EL (cell line): ENCODE data around the gene ZIC2.

ENCODE experiments used
- DNase-seq: peaks from one replicate; pipeline ENCODE4 v3.0.0-alpha.2; 2016

ZIC2 gene

GRCh38 chr13:99960663-99961311 is 20.8 kb upstream of the ZIC2 start:
- DNase-seq = no peak

- DNase-seq = no peak
These were observed 19.9 kb upstream of the ZIC2 start for GRCh38 chr13:99961636-99962035.

- no peak for DNase-seq
These were observed 19.3 kb upstream of the ZIC2 start for GRCh38 chr13:99962242-99962641.

GRCh38 chr13:99963816-99964339 is 17.7 kb upstream of the ZIC2 start:
- DNase-seq = no peak

GRCh38 chr13:99965329-99966000 is 16.1 kb upstream of the ZIC2 start:
- DNase-seq = no peak

GRCh38 chr13:99966064-99966805 is 15.3 kb upstream of the ZIC2 start:
- DNase-seq = no peak

- no peak for DNase-seq
These were observed 14.1 kb upstream of the ZIC2 start for GRCh38 chr13:99967498-99967868.

GRCh38 chr13:99967869-99968520 is 13.6 kb upstream of the ZIC2 start:
- DNase-seq = no peak

- no peak for DNase-seq
These were observed 12.8 kb upstream of the ZIC2 start for GRCh38 chr13:99968521-99969452.

- no peak for DNase-seq
These were observed 12.1 kb upstream of the ZIC2 start for GRCh38 chr13:99969453-99969918.

- no peak for DNase-seq
These were observed 11.5 kb upstream of the ZIC2 start for GRCh38 chr13:99969919-99970650.

GRCh38 chr13:99970651-99971575 is 10.7 kb upstream of the ZIC2 start:
- DNase-seq = no peak

- no peak for DNase-seq
These were observed 9.9 kb upstream of the ZIC2 start, which contains the start of gene ZIC5 for GRCh38 chr13:99971576-99972189. Gene ZIC5 (minus strand): TSS chr13:99971767. CDS start chr13:99971603, 164 bp downstream.

- no peak for DNase-seq
These were observed 9.3 kb upstream of the ZIC2 start for GRCh38 chr13:99972190-99972731.

- DNase-seq = no peak
These were observed 8.3 kb upstream of the ZIC2 start for GRCh38 chr13:99973163-99973807.

- DNase-seq = no peak
These were observed 7.8 kb upstream of the ZIC2 start for GRCh38 chr13:99973808-99974185.

- no peak for DNase-seq
These were observed 7.2 kb upstream of the ZIC2 start for GRCh38 chr13:99974296-99974938.

- DNase-seq = no peak
These were observed 6.5 kb upstream of the ZIC2 start for GRCh38 chr13:99974939-99975561.
